Fibroblast of pulmonary artery (primary cell): Measurements from ENCODE around the gene SLC7A7.
"Not testable (repeated sequence)": the region's sequence is repeated elsewhere in the genome, so short reads cannot be mapped to it uniquely, and the experiment has no call there.

ENCODE experiments used
- DNase-seq: peaks from one replicate; pipeline ENCODE4 v3.0.0-alpha.2; 2010; ENCODE audit warnings: low read depth
- H3K4me3 ChIP-seq: replicated peaks from 2 replicates; pipeline ENCODE4 v1.5.1; 2011; ENCODE audit warnings: low read depth, mild to moderate bottlenecking, control low read depth, low read length, moderate library complexity
- CTCF ChIP-seq: IDR thresholded peaks from 2 replicates; pipeline ENCODE4 v1.5.1; 2011; ENCODE audit warnings: mild to moderate bottlenecking, control low read depth, low read length, inconsistent platforms; ENCODE audit errors: missing control alignments

Gene SLC7A7

GRCh38 chr14:22814941-22815713 is at the start of gene SLC7A7:
SLC7A7 (minus strand) TSS chr14:22815435; CDS start chr14:22813398, 2,037 bp downstream.
- peak within 1 kb of the TSS; percentile 40 for H3K4me3 ChIP-seq
- DNase-seq, result peak; percentile 56

DNA sequence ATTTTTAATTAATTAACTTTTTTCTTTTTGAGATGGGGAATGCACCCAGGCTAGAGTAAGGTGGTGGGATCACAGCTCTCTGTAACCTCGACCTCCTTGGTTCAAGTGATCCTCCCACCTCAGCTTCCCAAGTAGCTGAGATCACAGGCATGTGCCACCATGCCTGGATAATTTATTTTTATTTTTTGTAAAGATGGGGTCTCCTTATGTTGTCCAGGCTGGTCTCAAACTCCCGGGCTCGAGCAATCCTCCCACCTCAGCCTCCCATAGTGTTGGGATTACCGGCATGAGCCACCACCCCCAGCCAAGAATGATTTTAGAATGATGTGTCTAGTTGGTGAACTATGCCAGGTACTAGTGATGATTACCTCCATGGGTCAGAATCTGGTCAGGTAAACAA is 49.7 kb upstream of the SLC7A7 start:
- TF ChIP-seq CTCF, result no peak
- no peak for DNase-seq
- H3K4me3 ChIP-seq, result no peak overlapping the region

More at GRCh38 chr14:22814941-22815713, at the start of gene SLC7A7:
- TF ChIP-seq CTCF, result no peak

- H3K4me3 ChIP-seq, result no peak overlapping the region
- TF ChIP-seq CTCF, result no peak
- DNase-seq, result no peak
Observed at GRCh38 chr14:22861651-22862050, 46.4 kb upstream of the SLC7A7 start.

DNA sequence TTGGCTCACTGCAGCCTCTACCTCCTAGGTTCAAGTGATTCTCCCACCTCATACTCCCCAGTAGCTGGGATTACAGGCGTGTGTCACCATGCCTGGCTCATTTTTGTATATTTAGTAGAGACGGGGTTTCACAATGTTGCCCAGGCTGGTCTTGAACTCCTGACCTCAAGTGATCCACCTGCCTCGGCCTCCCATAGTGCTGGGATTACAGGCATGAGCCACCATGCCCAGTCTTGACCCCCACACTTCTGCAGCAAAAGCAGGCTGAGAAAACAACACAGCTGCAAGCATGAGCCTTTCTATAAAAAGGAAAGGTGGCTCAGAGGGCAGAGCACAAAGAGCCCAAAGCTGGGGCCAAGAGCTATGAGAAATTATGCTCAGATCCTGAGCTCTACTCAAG is 45.1 kb upstream of the SLC7A7 start:
- H3K4me3 ChIP-seq, result not testable (repeated sequence)

DNA sequence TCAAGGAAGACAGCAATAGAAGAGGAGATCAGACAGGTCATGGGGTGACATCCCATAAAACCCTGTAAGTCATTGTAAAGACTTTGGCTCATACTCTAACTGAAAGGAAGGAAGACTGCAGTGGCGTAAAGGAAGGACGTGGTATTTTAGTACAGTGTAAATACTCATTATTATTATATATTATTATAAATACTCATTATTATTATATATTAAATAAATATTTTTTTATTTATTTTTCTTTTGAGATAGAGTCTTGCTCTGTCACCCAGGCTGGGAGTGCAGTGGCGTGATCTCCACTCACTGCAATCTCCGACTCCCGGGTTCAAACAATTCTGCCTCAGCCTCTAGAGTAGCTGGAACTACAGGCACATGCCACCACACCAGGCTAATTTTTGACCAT is 41.2 kb upstream of the SLC7A7 start:
- TF ChIP-seq CTCF, result no peak
- DNase-seq, result no peak

More for the DNA sequence above, 45.1 kb upstream of the SLC7A7 start:
- not testable (repeated sequence) for DNase-seq

DNA sequence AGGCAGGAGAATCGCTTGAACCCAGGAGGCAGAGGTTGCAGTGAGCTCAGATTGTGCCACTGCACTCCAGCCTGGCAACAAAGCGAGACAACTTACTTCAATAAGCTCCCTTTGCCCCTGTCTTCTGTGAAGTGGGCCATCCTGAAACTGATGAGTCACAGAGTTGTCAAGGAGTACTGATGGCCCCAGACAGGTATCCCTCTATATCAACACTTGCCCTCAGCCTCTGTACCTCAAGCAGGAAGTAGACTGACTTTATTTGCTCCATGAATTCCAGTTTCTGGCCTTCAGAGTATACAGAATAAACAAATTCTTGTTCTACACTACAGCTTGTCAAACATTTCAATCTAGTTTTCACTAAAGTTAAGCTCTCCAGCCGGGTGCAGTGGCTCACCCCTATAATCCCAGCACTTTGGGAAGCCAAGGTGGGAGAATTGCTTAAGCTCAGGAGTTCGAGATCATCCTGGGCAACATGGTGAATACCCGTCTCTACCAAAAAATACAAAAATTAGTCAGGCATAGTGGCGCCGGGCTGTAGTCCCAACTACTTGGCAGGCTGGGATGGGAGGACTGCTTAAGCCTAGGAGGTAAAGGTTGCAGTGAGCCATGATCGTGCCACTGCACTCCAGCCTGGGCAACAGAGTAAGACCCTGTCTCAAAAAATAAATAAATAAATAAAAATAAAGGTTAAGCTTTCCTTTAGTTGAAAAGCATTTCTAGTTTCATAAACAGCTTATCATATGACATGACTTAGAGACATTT is 39.9 kb upstream of the SLC7A7 start:
- no peak for TF ChIP-seq CTCF
- DNase-seq, result no peak
- H3K4me3 ChIP-seq, result no peak overlapping the region

More for the DNA sequence above, 41.2 kb upstream of the SLC7A7 start:
- H3K4me3 ChIP-seq, result no peak overlapping the region

GRCh38 chr14:22854296-22854695 is 39.1 kb upstream of the SLC7A7 start:
- not testable (repeated sequence) for H3K4me3 ChIP-seq, DNase-seq
